Nephron progenitor cell (in vitro differentiated cells): ENCODE measurements around the gene MELTF.
A peak's percentile ranks its signal among the peaks of the same experiment; 100 is the strongest.

ENCODE experiments used
- DNase-seq: peaks from one replicate; pipeline ENCODE4 v3.0.0; 2021
- H3K27ac Mint-ChIP-seq: 2 replicates; pipeline ENCODE4 v1.8.0; 2021; ENCODE audit warnings: mild to moderate bottlenecking, moderate library complexity, mixed read lengths
- H3K27me3 Mint-ChIP-seq: 2 replicates; pipeline ENCODE4 v1.8.0; 2021; ENCODE audit warnings: mild to moderate bottlenecking, low read depth, mixed read lengths; ENCODE audit not compliant: poor library complexity
- H3K36me3 Mint-ChIP-seq: 2 replicates; pipeline ENCODE4 v1.8.0; 2021; ENCODE audit warnings: low read depth, mixed read lengths
- H3K4me1 Mint-ChIP-seq: 2 replicates; pipeline ENCODE4 v1.8.0; 2021; ENCODE audit warnings: mixed read lengths
- H3K4me3 Mint-ChIP-seq: 2 replicates; pipeline ENCODE4 v1.8.0; 2021; ENCODE audit warnings: mild to moderate bottlenecking, moderate library complexity, mixed read lengths
- H3K9me3 Mint-ChIP-seq: 2 replicates; pipeline ENCODE4 v1.8.0; 2021; ENCODE audit warnings: mild to moderate bottlenecking, moderate library complexity, mixed read lengths
- CTCF ChIP-seq: fragments of 200-600 bp; sonication (generic); IDR thresholded peaks from 2 replicates; pipeline ENCODE4 v1.5.0; 2021; ENCODE audit warnings: antibody characterized with exemption

Gene MELTF

GRCh38 chr3:197012540-197012883 is 17.1 kb downstream of the MELTF start:
- H3K36me3 Mint-ChIP-seq = no peaks in the 10 kb centered on the region
- H3K9me3 Mint-ChIP-seq = no peaks in the 10 kb centered on the region
- TF ChIP-seq CTCF = no peak
- no peaks in the 10 kb centered on the region for H3K27me3 Mint-ChIP-seq
- no peak overlapping the region for H3K27ac Mint-ChIP-seq
- H3K4me3 Mint-ChIP-seq = no peak overlapping the region
- peaks cover 5% of the 10 kb centered on the region for H3K4me1 Mint-ChIP-seq
- no peak for DNase-seq

GRCh38 chr3:197011780-197012539 is 17.7 kb downstream of the MELTF start:
- H3K9me3 Mint-ChIP-seq = no peaks in the 10 kb centered on the region
- H3K27me3 Mint-ChIP-seq = no peaks in the 10 kb centered on the region
- H3K4me3 Mint-ChIP-seq = no peak overlapping the region
- DNase-seq = no peak
- H3K36me3 Mint-ChIP-seq = no peaks in the 10 kb centered on the region
- peak overlapping the region; percentile 36 for H3K27ac Mint-ChIP-seq
- TF ChIP-seq CTCF = no peak
- peaks cover 5% of the 10 kb centered on the region for H3K4me1 Mint-ChIP-seq

GRCh38 chr3:197010556-197011351 is 18.9 kb downstream of the MELTF start:
- Mint-ChIP-seq H3K4me1 (peaks cover 5% of the 10 kb centered on the region), H3K36me3 (no peaks in the 10 kb centered on the region), H3K27me3 (peaks cover 2% of the 10 kb centered on the region), H3K4me3 (no peak overlapping the region), H3K27ac (no peak overlapping the region), H3K9me3 (no peaks in the 10 kb centered on the region)
- no peak for DNase-seq
- no peak for TF ChIP-seq CTCF

GRCh38 chr3:197009532-197010019 is 20.0 kb downstream of the MELTF start:
- H3K27me3 Mint-ChIP-seq = peaks cover 12% of the 10 kb centered on the region
- H3K4me3 Mint-ChIP-seq = no peak overlapping the region
- DNase-seq = no peak
- H3K9me3 Mint-ChIP-seq = no peaks in the 10 kb centered on the region
- no peak for TF ChIP-seq CTCF
- no peak overlapping the region for H3K27ac Mint-ChIP-seq
- peaks cover 13% of the 10 kb centered on the region for H3K4me1 Mint-ChIP-seq
- peaks cover 11% of the 10 kb centered on the region for H3K36me3 Mint-ChIP-seq

GRCh38 chr3:197008436-197009209 is 21.0 kb downstream of the MELTF start:
- Mint-ChIP-seq H3K36me3 (peaks cover 11% of the 10 kb centered on the region), H3K4me3 (no peak overlapping the region), H3K9me3 (no peaks in the 10 kb centered on the region), H3K27me3 (peaks cover 21% of the 10 kb centered on the region), H3K27ac (no peak overlapping the region), H3K4me1 (peaks cover 21% of the 10 kb centered on the region)
- DNase-seq = no peak
- TF ChIP-seq CTCF = no peak
